CD4-positive, alpha-beta T cell treated with Interleukin-2 at 100 ng/mL for 4 hours (primary cell): ENCODE measurements around the gene GALNT2.

Experiments used
- DNase-seq: peaks from one replicate; pipeline ENCODE4 v3.0.0-alpha.2; 2020; ENCODE audit warnings: low spot score

GALNT2 gene

GRCh38 chr1:230147253-230148125 is 80.5 kb downstream of the GALNT2 start:
- DNase-seq: no peak

- DNase-seq: no peak
Measured at GRCh38 chr1:230148126-230148652, 81.2 kb downstream of the GALNT2 start.

- no peak for DNase-seq
Measured at GRCh38 chr1:230148768-230149469, 81.9 kb downstream of the GALNT2 start.

GRCh38 chr1:230149751-230150584 is 82.9 kb downstream of the GALNT2 start:
- DNase-seq: no peak

- DNase-seq: no peak
Measured at GRCh38 chr1:230150615-230151014, 83.6 kb downstream of the GALNT2 start.

GRCh38 chr1:230151924-230152468 is 85.0 kb downstream of the GALNT2 start:
- no peak for DNase-seq

- no peak for DNase-seq
Measured at GRCh38 chr1:230152999-230153398, 86.0 kb downstream of the GALNT2 start.

- no peak for DNase-seq
Measured at GRCh38 chr1:230153641-230154296, 86.7 kb downstream of the GALNT2 start.

- no peak for DNase-seq
Measured at GRCh38 chr1:230155021-230155420, 88.0 kb downstream of the GALNT2 start.

GRCh38 chr1:230156068-230156467 is 89.0 kb downstream of the GALNT2 start:
- no peak for DNase-seq

- DNase-seq: no peak
Measured at GRCh38 chr1:230156536-230156935, 89.5 kb downstream of the GALNT2 start.

GRCh38 chr1:230157420-230158390 is 90.7 kb downstream of the GALNT2 start:
- no peak for DNase-seq

- no peak for DNase-seq
Measured at GRCh38 chr1:230158415-230159291, 91.6 kb downstream of the GALNT2 start.

GRCh38 chr1:230159580-230159979 is 92.5 kb downstream of the GALNT2 start:
- DNase-seq: no peak

- DNase-seq: no peak
Measured at GRCh38 chr1:230160957-230161771, 94.1 kb downstream of the GALNT2 start.

- DNase-seq: no peak
Measured at GRCh38 chr1:230163205-230163604, 96.2 kb downstream of the GALNT2 start.

- DNase-seq: no peak
Measured at GRCh38 chr1:230163719-230164118, 96.7 kb downstream of the GALNT2 start.

GRCh38 chr1:230165536-230165935 is 98.5 kb downstream of the GALNT2 start:
- DNase-seq: no peak
